HEK293 (cell line): ENCODE data around the gene BORCS8.

Experiments
- CTCF ChIA-PET: fragments of 350-600 bp; formaldehyde crosslinking; extraction: SDS; loops from one replicate; lab custom pipeline; 2021; ENCODE audit warnings: antibody characterized with exemption; lab: Yijun Ruan, JAX
- POLR2A ChIA-PET: fragments of 300-600 bp; formaldehyde crosslinking; extraction: SDS; loops from one replicate; lab custom pipeline; 2020; ENCODE audit warnings: antibody characterized with exemption, inconsistent platforms; lab: Yijun Ruan, JAX
- H3K27ac ChIP-seq: fragments of 200-500 bp; sonication (Bioruptor generic); 2 replicates; pipeline ENCODE4 v1.5.1; 2014; ENCODE audit warnings: low read depth, low read length, control low read depth, inconsistent platforms; ENCODE audit errors: extremely low read depth
- H3K36me3 ChIP-seq, 2 experiments: fragments of 200-500 bp in 1 of 2; sonication (Bioruptor generic) in 1 of 2; 1 replicate in 1 of 2; 2 replicates in 1 of 2; pipeline ENCODE4 v1.5.1; 2014 to 2017; ENCODE audit warnings: inconsistent platforms in 2 of 2, low read length in 2 of 2; ENCODE audit not compliant: control insufficient read depth in 2 of 2, insufficient read depth in 1 of 2
- H3K4me1 ChIP-seq: fragments of 200-500 bp; sonication (Bioruptor generic); 2 replicates; pipeline ENCODE4 v1.5.1; 2014; ENCODE audit warnings: mild to moderate bottlenecking, low read length, inconsistent platforms; ENCODE audit not compliant: control insufficient read depth, insufficient read depth
- H3K4me3 ChIP-seq: 2 replicates; pipeline ENCODE4 v1.5.1; 2011; ENCODE audit warnings: low read depth, mild to moderate bottlenecking, control low read depth, low read length, moderate library complexity
- H3K9me3 ChIP-seq: fragments of 200-500 bp; sonication (Bioruptor generic); 2 replicates; pipeline ENCODE4 v1.5.1; 2014; ENCODE audit warnings: low read depth, low read length, inconsistent platforms; ENCODE audit not compliant: control insufficient read depth, insufficient read depth
- KLF8 ChIP-seq: fragments of 450-650 bp; formaldehyde crosslinking; IDR thresholded peaks from 2 replicates; pipeline ENCODE4 v1.5.1; 2016; ENCODE audit warnings: missing biosample characterization, missing genetic modification characterization
- PRDM2 ChIP-seq: fragments of 450-650 bp; formaldehyde crosslinking; IDR thresholded peaks from 2 replicates; pipeline ENCODE4 v1.5.1; 2016; ENCODE audit warnings: missing biosample characterization, missing genetic modification characterization, borderline replicate concordance
- RBAK ChIP-seq: fragments of 450-650 bp; formaldehyde crosslinking; IDR thresholded peaks from 2 replicates; pipeline ENCODE4 v1.5.1; 2016; ENCODE audit warnings: missing biosample characterization, missing genetic modification characterization
- SCRT2 ChIP-seq: fragments of 450-650 bp; formaldehyde crosslinking; IDR thresholded peaks from 2 replicates; pipeline ENCODE4 v1.5.1; 2016; ENCODE audit warnings: missing biosample characterization, missing genetic modification characterization
- ZBTB11 ChIP-seq: fragments of 450-650 bp; formaldehyde crosslinking; conservative IDR thresholded peaks from 2 replicates; pipeline ENCODE4 v1.5.1; 2016; ENCODE audit warnings: low read depth, missing biosample characterization, missing genetic modification characterization
- ZIC2 ChIP-seq: fragments of 450-650 bp; formaldehyde crosslinking; IDR thresholded peaks from 2 replicates; pipeline ENCODE4 v1.5.1; 2016; ENCODE audit warnings: missing biosample characterization, missing genetic modification characterization
- ZNF174 ChIP-seq: fragments of 450-650 bp; formaldehyde crosslinking; IDR thresholded peaks from 2 replicates; pipeline ENCODE4 v1.5.0; 2017; ENCODE audit warnings: missing biosample characterization, mild to moderate bottlenecking, missing genetic modification characterization
- ZNF19 ChIP-seq: fragments of 450-650 bp; formaldehyde crosslinking; IDR thresholded peaks from 2 replicates; pipeline ENCODE4; 2016; ENCODE audit warnings: missing biosample characterization, missing genetic modification characterization, low read depth
- ZNF239 ChIP-seq: fragments of 450-650 bp; formaldehyde crosslinking; IDR thresholded peaks from 2 replicates; pipeline ENCODE4 v1.5.1; 2016; ENCODE audit warnings: missing biosample characterization, missing genetic modification characterization
- ZNF26 ChIP-seq: fragments of 450-650 bp; formaldehyde crosslinking; IDR thresholded peaks from 2 replicates; pipeline ENCODE4 v1.5.1; 2016; ENCODE audit warnings: missing biosample characterization, missing genetic modification characterization
- ZNF366 ChIP-seq: fragments of 450-650 bp; formaldehyde crosslinking; conservative IDR thresholded peaks from 2 replicates; pipeline ENCODE4 v1.5.1; 2016; ENCODE audit warnings: missing biosample characterization, missing genetic modification characterization
- ZNF549 ChIP-seq: fragments of 450-650 bp; IDR thresholded peaks from 2 replicates; pipeline ENCODE4 v1.5.1; 2018; ENCODE audit warnings: missing biosample characterization, missing genetic modification characterization, mild to moderate bottlenecking, inconsistent platforms, moderate library complexity
- ZNF560 ChIP-seq: fragments of 450-650 bp; formaldehyde crosslinking; IDR thresholded peaks from 2 replicates; pipeline ENCODE4 v1.5.1; 2017; ENCODE audit warnings: missing biosample characterization, missing genetic modification characterization, borderline replicate concordance
- ZNF658 ChIP-seq: fragments of 450-650 bp; formaldehyde crosslinking; IDR thresholded peaks from 2 replicates; pipeline ENCODE4; 2016; ENCODE audit warnings: missing biosample characterization, missing genetic modification characterization
- ZNF660 ChIP-seq: fragments of 450-650 bp; IDR thresholded peaks from 2 replicates; pipeline ENCODE4 v1.5.1; 2018; ENCODE audit warnings: missing biosample characterization, mild to moderate bottlenecking, missing genetic modification characterization
- TF ChIP-seq, protein P1 (sequence below): fragments of 450-650 bp; formaldehyde crosslinking; IDR thresholded peaks from 2 replicates; pipeline ENCODE4 v1.5.1; 2016; ENCODE audit warnings: missing biosample characterization, missing genetic modification characterization
- TF ChIP-seq, protein P2 (sequence below): fragments of 450-650 bp; formaldehyde crosslinking; IDR thresholded peaks from 2 replicates; pipeline ENCODE4 v1.5.1; 2016; ENCODE audit warnings: missing biosample characterization, missing genetic modification characterization

The BORCS8 gene

GRCh38 chr19:19239675-19240074, 47.7 kb upstream of the BORCS8 start (continued):
- TF ChIP-seq ZNF174 (no peak), ZNF26 (tag by site-specific recombination) (no peak), ZNF658 (tag by site-specific recombination) (0 out of 2 replicates have a peak, but pooled peaks have one; percentile 46), ZNF366 (tag by site-specific recombination) (peak; percentile 81)
- TF ChIP-seq, all 188 proteins: peak for 8

- Histone ChIP-seq H3K27ac (no peak overlapping the region), H3K4me1 (no peaks in the 10 kb centered on the region), H3K4me3 (no peak overlapping the region), H3K9me3 (no peaks in the 10 kb centered on the region), H3K36me3 (no peaks in the 10 kb centered on the region)
- ChIA-PET POLR2A (no interaction called here), CTCF (no interaction called here)
- TF ChIP-seq ZNF549 (no peak), ZNF560 (no peak), PRDM2 (tag by site-specific recombination) (no peak), SCRT2 (no peak), ZNF660 (tag by site-specific recombination) (no peak), ZNF658 (tag by site-specific recombination) (no peak), ZBTB11 (no peak), ZIC2 (tag by site-specific recombination) (no peak), ZNF239 (no peak), ZNF19 (tag by site-specific recombination) (no peak), KLF8 (tag by site-specific recombination) (no peak), RBAK (tag by site-specific recombination) (no peak)
- TF ChIP-seq, protein P1, sequence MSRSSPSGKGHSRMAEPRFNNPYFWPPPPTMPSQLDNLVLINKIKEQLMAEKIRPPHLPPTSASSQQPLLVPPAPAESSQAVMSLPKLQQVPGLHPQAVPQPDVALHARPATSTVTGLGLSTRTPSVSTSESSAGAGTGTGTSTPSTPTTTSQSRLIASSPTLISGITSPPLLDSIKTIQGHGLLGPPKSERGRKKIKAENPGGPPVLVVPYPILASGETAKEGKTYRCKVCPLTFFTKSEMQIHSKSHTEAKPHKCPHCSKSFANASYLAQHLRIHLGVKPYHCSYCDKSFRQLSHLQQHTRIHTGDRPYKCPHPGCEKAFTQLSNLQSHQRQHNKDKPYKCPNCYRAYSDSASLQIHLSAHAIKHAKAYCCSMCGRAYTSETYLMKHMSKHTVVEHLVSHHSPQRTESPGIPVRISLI (tag by site-specific recombination) = no peak
- TF ChIP-seq, protein P2, sequence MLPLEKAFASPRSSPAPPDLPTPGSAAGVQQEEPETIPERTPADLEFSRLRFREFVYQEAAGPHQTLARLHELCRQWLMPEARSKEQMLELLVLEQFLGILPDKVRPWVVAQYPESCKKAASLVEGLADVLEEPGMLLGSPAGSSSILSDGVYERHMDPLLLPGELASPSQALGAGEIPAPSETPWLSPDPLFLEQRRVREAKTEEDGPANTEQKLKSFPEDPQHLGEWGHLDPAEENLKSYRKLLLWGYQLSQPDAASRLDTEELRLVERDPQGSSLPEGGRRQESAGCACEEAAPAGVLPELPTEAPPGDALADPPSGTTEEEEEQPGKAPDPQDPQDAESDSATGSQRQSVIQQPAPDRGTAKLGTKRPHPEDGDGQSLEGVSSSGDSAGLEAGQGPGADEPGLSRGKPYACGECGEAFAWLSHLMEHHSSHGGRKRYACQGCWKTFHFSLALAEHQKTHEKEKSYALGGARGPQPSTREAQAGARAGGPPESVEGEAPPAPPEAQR (tag by site-specific recombination) = no peak
These were observed 46.4 kb upstream of the BORCS8 start for GRCh38 chr19:19238126-19238894.
